ENCODE results near the gene GRIA3.

GRIA3 gene

GRCh38 chrX:123167621-123168020 lies 16.5 kb upstream of the GRIA3 start:
- H3K14ac ChIP-seq (ENCODE audit: low read length in 2 of 2): no peak overlapping the region
- H3K9me3 ChIP-seq (ENCODE audit: control insufficient read depth, low read length): no peaks in the 10 kb centered on the region
- DNase-seq: no peak
- no peak overlapping the region for H3K27ac ChIP-seq (ENCODE audit: low read length, poor library complexity, severe bottlenecking)
- H4K91ac ChIP-seq (ENCODE audit: low read length): no peak overlapping the region
- H2BK15ac ChIP-seq (ENCODE audit: low read depth, poor library complexity, severe bottlenecking): no peak overlapping the region
- H2BK5ac ChIP-seq (ENCODE audit: low read depth, low read length, poor library complexity, severe bottlenecking): no peak overlapping the region
- no peaks in the 10 kb centered on the region for H3K27me3 ChIP-seq (ENCODE audit: control insufficient read depth in 1 of 2, insufficient read depth in 1 of 2, low read length in 2 of 2)
- H3K18ac ChIP-seq (ENCODE audit: low read depth in 1 of 2, low read length in 2 of 2): no peak overlapping the region
- no peak overlapping the region for H2AFZ ChIP-seq (ENCODE audit: low read depth, low read length)
- H3K4ac ChIP-seq (ENCODE audit: low read depth in 1 of 2, low read length in 2 of 2): no peak overlapping the region
- no peak overlapping the region for H2AK5ac ChIP-seq (ENCODE audit: low read length, severe bottlenecking)
- no peaks in the 10 kb centered on the region for H3K4me1 ChIP-seq (ENCODE audit: control insufficient read depth, insufficient read depth, low read depth, low read length)
- no peak overlapping the region for H2BK120ac ChIP-seq (ENCODE audit: low read depth, low read length)
- no peak overlapping the region for H3K23ac ChIP-seq (ENCODE audit: low read length in 2 of 2)
- H3K9ac ChIP-seq (ENCODE audit: low read length): no peak overlapping the region
- no peak overlapping the region for H2BK12ac ChIP-seq (ENCODE audit: low read length in 2 of 2)
- H3K4me3 ChIP-seq (ENCODE audit: insufficient read depth in 1 of 2, low read depth in 1 of 2, low read length in 2 of 2): no peak overlapping the region
- H3K79me1 ChIP-seq (replicated peaks; ENCODE audit: low read length, poor library complexity, severe bottlenecking): no peaks in the 10 kb centered on the region
- no peaks in the 10 kb centered on the region for H3K36me3 ChIP-seq (ENCODE audit: control insufficient read depth in 1 of 2, insufficient read depth in 2 of 2, low read depth in 1 of 2, low read length in 2 of 2)
- H4K8ac ChIP-seq (ENCODE audit: low read length): no peak overlapping the region
- no peak overlapping the region for H3K4me2 ChIP-seq (ENCODE audit: low read length, poor library complexity, severe bottlenecking)

- Histone ChIP-seq H2AFZ (ENCODE audit: low read depth, low read length) (no peak overlapping the region), H2BK12ac (ENCODE audit: low read length in 2 of 2) (no peak overlapping the region), H3K36me3 (ENCODE audit: control insufficient read depth in 1 of 2, insufficient read depth in 2 of 2, low read depth in 1 of 2, low read length in 2 of 2) (no peaks in the 10 kb centered on the region), H3K14ac (ENCODE audit: low read length in 2 of 2) (no peak overlapping the region), H3K9me3 (ENCODE audit: control insufficient read depth, low read length) (no peaks in the 10 kb centered on the region), H4K8ac (ENCODE audit: low read length) (no peak overlapping the region), H2AK5ac (ENCODE audit: low read length, severe bottlenecking) (no peak overlapping the region), H3K18ac (ENCODE audit: low read depth in 1 of 2, low read length in 2 of 2) (no peak overlapping the region), H3K4me1 (ENCODE audit: control insufficient read depth, insufficient read depth, low read depth, low read length) (no peaks in the 10 kb centered on the region), H3K23ac (ENCODE audit: low read length in 2 of 2) (no peak overlapping the region), H2BK120ac (ENCODE audit: low read depth, low read length) (no peak overlapping the region), H3K4ac (ENCODE audit: low read depth in 1 of 2, low read length in 2 of 2) (no peak overlapping the region), H2BK15ac (ENCODE audit: low read depth, poor library complexity, severe bottlenecking) (no peak overlapping the region), H3K27me3 (ENCODE audit: control insufficient read depth in 1 of 2, insufficient read depth in 1 of 2, low read length in 2 of 2) (no peaks in the 10 kb centered on the region), H4K91ac (ENCODE audit: low read length) (no peak overlapping the region), H3K4me2 (ENCODE audit: low read length, poor library complexity, severe bottlenecking) (no peak overlapping the region), H3K9ac (ENCODE audit: low read length) (no peak overlapping the region), H3K79me1 (replicated peaks; ENCODE audit: low read length, poor library complexity, severe bottlenecking) (no peaks in the 10 kb centered on the region), H2BK5ac (ENCODE audit: low read depth, low read length, poor library complexity, severe bottlenecking) (no peak overlapping the region), H3K27ac (ENCODE audit: low read length, poor library complexity, severe bottlenecking) (peak overlapping the region; percentile 47), H3K4me3 (ENCODE audit: insufficient read depth in 1 of 2, low read depth in 1 of 2, low read length in 2 of 2) (no peak overlapping the region)
- DNase-seq: no peak
- WGBS: 50% methylated on average over 2 of the region's 2 CpGs
Measured at GRCh38 chrX:123169247-123169901, 14.7 kb upstream of the GRIA3 start.

GRCh38 chrX:123170546-123170945 lies 13.5 kb upstream of the GRIA3 start:
- no peak overlapping the region for H2BK5ac ChIP-seq (ENCODE audit: low read depth, low read length, poor library complexity, severe bottlenecking)
- no peak overlapping the region for H2BK12ac ChIP-seq (ENCODE audit: low read length in 2 of 2)
- H3K4me1 ChIP-seq (ENCODE audit: control insufficient read depth, insufficient read depth, low read depth, low read length): no peaks in the 10 kb centered on the region
- no peak overlapping the region for H2BK120ac ChIP-seq (ENCODE audit: low read depth, low read length)
- DNase-seq: no peak
- no peak overlapping the region for H2AFZ ChIP-seq (ENCODE audit: low read depth, low read length)
- H3K4me2 ChIP-seq (ENCODE audit: low read length, poor library complexity, severe bottlenecking): no peak overlapping the region
- no peaks in the 10 kb centered on the region for H3K9me3 ChIP-seq (ENCODE audit: control insufficient read depth, low read length)
- no peaks in the 10 kb centered on the region for H3K36me3 ChIP-seq (ENCODE audit: control insufficient read depth in 1 of 2, insufficient read depth in 2 of 2, low read depth in 1 of 2, low read length in 2 of 2)
- no peak overlapping the region for H3K27ac ChIP-seq (ENCODE audit: low read length, poor library complexity, severe bottlenecking)
- no peaks in the 10 kb centered on the region for H3K79me1 ChIP-seq (replicated peaks; ENCODE audit: low read length, poor library complexity, severe bottlenecking)
- H2BK15ac ChIP-seq (ENCODE audit: low read depth, poor library complexity, severe bottlenecking): no peak overlapping the region
- no peak overlapping the region for H3K23ac ChIP-seq (ENCODE audit: low read length in 2 of 2)
- H3K9ac ChIP-seq (ENCODE audit: low read length): no peak overlapping the region
- 94% methylated on average over 7 of the region's 7 CpGs for WGBS
- H3K14ac ChIP-seq (ENCODE audit: low read length in 2 of 2): no peak overlapping the region
- no peak overlapping the region for H4K8ac ChIP-seq (ENCODE audit: low read length)
- H3K18ac ChIP-seq (ENCODE audit: low read depth in 1 of 2, low read length in 2 of 2): no peak overlapping the region
- no peak overlapping the region for H3K4ac ChIP-seq (ENCODE audit: low read depth in 1 of 2, low read length in 2 of 2)
- no peak overlapping the region for H2AK5ac ChIP-seq (ENCODE audit: low read length, severe bottlenecking)
- no peak overlapping the region for H4K91ac ChIP-seq (ENCODE audit: low read length)
- H3K27me3 ChIP-seq (ENCODE audit: control insufficient read depth in 1 of 2, insufficient read depth in 1 of 2, low read length in 2 of 2): no peaks in the 10 kb centered on the region
- no peak overlapping the region for H3K4me3 ChIP-seq (ENCODE audit: insufficient read depth in 1 of 2, low read depth in 1 of 2, low read length in 2 of 2)

GRCh38 chrX:123171781-123172180 lies 12.3 kb upstream of the GRIA3 start:
- Histone ChIP-seq H3K4ac (ENCODE audit: low read depth in 1 of 2, low read length in 2 of 2) (no peak overlapping the region), H2BK120ac (ENCODE audit: low read depth, low read length) (no peak overlapping the region), H3K9me3 (ENCODE audit: control insufficient read depth, low read length) (no peaks in the 10 kb centered on the region), H2BK15ac (ENCODE audit: low read depth, poor library complexity, severe bottlenecking) (no peak overlapping the region), H3K27ac (ENCODE audit: low read length, poor library complexity, severe bottlenecking) (no peak overlapping the region), H3K27me3 (ENCODE audit: control insufficient read depth in 1 of 2, insufficient read depth in 1 of 2, low read length in 2 of 2) (no peaks in the 10 kb centered on the region), H2AK5ac (ENCODE audit: low read length, severe bottlenecking) (no peak overlapping the region), H3K9ac (ENCODE audit: low read length) (no peak overlapping the region), H2BK5ac (ENCODE audit: low read depth, low read length, poor library complexity, severe bottlenecking) (no peak overlapping the region), H3K4me3 (ENCODE audit: insufficient read depth in 1 of 2, low read depth in 1 of 2, low read length in 2 of 2) (no peak overlapping the region), H2AFZ (ENCODE audit: low read depth, low read length) (no peak overlapping the region), H3K23ac (ENCODE audit: low read length in 2 of 2) (no peak overlapping the region), H4K8ac (ENCODE audit: low read length) (no peak overlapping the region), H3K4me1 (ENCODE audit: control insufficient read depth, insufficient read depth, low read depth, low read length) (no peaks in the 10 kb centered on the region), H4K91ac (ENCODE audit: low read length) (no peak overlapping the region), H3K4me2 (ENCODE audit: low read length, poor library complexity, severe bottlenecking) (no peak overlapping the region), H3K36me3 (ENCODE audit: control insufficient read depth in 1 of 2, insufficient read depth in 2 of 2, low read depth in 1 of 2, low read length in 2 of 2) (no peaks in the 10 kb centered on the region), H3K14ac (ENCODE audit: low read length in 2 of 2) (no peak overlapping the region), H2BK12ac (ENCODE audit: low read length in 2 of 2) (no peak overlapping the region), H3K18ac (ENCODE audit: low read depth in 1 of 2, low read length in 2 of 2) (no peak overlapping the region), H3K79me1 (replicated peaks; ENCODE audit: low read length, poor library complexity, severe bottlenecking) (no peaks in the 10 kb centered on the region)
- peak; percentile 42 for DNase-seq
- no CpG with 5 or more reads among the region's 3 CpGs for WGBS
